ENCODE data around the gene GDPD5. TPM values are rescaled to one million over a fixed set of nuclear protein-coding genes. Genes with fewer than 3 reads are reported as not detected.

The GDPD5 gene
- total RNA-seq, 1 donor from 2014 or later: 2.1 TPM

DNA sequence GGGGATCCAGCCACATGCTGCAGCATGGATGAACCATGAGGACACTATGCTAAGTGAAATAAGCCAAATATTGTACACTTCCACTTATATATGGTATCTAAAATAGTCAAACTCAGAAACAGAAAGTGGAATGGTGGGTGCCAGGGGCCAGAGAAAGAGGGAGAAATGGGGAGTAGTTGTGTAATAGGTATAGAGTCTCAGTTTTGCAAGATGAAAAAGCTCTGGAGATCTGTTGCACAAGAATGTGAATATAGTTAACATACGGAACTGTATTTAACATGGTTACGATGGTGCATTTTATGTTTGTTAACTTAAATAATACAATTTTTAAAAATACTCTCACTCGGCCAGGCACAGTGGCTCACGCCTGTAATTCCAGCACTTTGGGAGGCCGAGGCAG lies 21.2 kb downstream of the GDPD5 start:
- no peaks in the 10 kb centered on the region for H3K36me3 ChIP-seq (ENCODE audit: control insufficient read depth, insufficient read depth, low read length)
- FAIRE-seq: no peak
- H3K4me3 ChIP-seq (ENCODE audit: low read depth, low read length): no peak overlapping the region
- no peaks in the 10 kb centered on the region for H3K27me3 ChIP-seq (ENCODE audit: control insufficient read depth, insufficient read depth, low read length)
- TF ChIP-seq, protein P1, sequence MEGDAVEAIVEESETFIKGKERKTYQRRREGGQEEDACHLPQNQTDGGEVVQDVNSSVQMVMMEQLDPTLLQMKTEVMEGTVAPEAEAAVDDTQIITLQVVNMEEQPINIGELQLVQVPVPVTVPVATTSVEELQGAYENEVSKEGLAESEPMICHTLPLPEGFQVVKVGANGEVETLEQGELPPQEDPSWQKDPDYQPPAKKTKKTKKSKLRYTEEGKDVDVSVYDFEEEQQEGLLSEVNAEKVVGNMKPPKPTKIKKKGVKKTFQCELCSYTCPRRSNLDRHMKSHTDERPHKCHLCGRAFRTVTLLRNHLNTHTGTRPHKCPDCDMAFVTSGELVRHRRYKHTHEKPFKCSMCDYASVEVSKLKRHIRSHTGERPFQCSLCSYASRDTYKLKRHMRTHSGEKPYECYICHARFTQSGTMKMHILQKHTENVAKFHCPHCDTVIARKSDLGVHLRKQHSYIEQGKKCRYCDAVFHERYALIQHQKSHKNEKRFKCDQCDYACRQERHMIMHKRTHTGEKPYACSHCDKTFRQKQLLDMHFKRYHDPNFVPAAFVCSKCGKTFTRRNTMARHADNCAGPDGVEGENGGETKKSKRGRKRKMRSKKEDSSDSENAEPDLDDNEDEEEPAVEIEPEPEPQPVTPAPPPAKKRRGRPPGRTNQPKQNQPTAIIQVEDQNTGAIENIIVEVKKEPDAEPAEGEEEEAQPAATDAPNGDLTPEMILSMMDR (IDR thresholded peaks at IDR 0.05; ENCODE audit: insufficient read depth, low read length, severe bottlenecking): no peak
- DNase-seq (ENCODE audit: low read depth): no peak

DNA sequence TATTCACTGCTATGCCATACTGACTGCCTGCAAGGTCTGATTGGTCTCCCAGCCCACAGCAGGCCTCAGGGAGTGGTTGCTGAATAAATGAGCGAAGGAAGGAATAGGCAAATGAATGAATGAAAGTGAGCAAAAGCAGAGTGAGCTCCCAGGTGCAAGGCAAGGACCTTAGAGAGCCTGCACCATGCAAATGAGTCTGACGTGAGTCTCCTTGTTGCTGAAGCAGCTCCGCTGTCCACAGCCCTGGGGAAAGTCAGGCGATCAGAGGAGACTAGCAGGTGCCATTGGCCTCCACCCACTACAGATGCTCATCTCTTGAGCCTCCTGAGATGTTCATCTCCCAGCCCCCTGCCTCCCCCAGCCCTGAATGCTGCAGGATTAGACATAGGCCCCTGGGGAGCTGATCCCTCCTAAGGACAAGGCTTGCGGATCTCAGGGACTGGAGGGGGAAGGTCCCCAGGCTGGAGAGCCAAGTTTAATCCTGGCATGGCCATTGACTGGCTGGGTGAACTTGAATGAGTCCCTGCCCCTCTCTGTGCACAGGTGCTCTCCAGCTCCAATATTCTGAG lies 22.1 kb downstream of the GDPD5 start:
- H3K36me3 ChIP-seq (ENCODE audit: control insufficient read depth, insufficient read depth, low read length): no peaks in the 10 kb centered on the region
- H3K4me3 ChIP-seq (ENCODE audit: low read depth, low read length): no peak overlapping the region
- no peak for DNase-seq (ENCODE audit: low read depth)
- FAIRE-seq: no peak
- H3K27me3 ChIP-seq (ENCODE audit: control insufficient read depth, insufficient read depth, low read length): no peaks in the 10 kb centered on the region
- TF ChIP-seq, protein P1 (IDR thresholded peaks at IDR 0.05; ENCODE audit: insufficient read depth, low read length, severe bottlenecking): no peak

DNA sequence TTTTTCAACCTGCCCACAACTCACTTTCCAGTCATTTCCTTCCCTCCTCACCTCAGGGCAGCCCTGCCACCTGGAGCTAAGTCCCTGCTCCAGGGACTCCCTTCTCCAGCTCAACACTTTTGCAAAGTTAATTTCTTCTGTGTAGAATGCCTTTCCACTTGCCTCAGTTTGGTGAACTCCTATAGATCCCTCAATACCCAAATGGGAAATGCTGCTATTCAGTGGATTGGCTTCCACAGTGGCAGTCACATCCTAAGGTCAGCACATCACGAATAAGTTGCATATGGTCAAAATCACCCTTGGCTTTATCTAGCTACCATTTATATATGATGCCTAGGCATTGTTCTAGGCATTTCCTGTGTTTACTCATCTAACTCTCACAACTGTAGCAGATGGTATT lies 23.6 kb downstream of the GDPD5 start:
- Histone ChIP-seq H3K36me3 (ENCODE audit: control insufficient read depth, insufficient read depth, low read length) (no peaks in the 10 kb centered on the region), H3K27me3 (ENCODE audit: control insufficient read depth, insufficient read depth, low read length) (no peaks in the 10 kb centered on the region), H3K4me3 (ENCODE audit: low read depth, low read length) (no peak overlapping the region)
- DNase-seq (ENCODE audit: low read depth) (no peak), FAIRE-seq (no peak)
- TF ChIP-seq, protein P1 (IDR thresholded peaks at IDR 0.05; ENCODE audit: insufficient read depth, low read length, severe bottlenecking): no peak

DNA sequence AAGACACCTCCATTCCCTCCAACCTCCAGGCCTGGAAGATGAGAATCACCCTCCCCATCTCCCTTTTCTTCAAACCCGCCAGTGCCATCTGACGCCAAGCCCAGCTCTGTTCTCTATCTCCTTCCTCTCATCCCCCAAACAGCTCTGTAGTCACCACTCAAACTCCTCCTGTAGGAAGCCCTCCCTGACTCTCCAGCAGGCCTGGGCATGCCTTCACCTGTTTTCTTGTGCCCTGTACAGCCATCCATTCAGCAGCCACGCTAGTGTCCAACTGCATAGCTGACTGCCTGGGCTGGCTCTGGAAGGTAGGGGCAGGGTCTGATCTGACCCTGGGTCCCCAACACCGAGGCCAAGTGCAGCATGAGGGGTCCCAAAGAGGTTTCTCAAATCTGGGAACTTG lies 25.0 kb downstream of the GDPD5 start:
- Histone ChIP-seq H3K27me3 (ENCODE audit: control insufficient read depth, insufficient read depth, low read length) (no peaks in the 10 kb centered on the region), H3K4me3 (ENCODE audit: low read depth, low read length) (no peak overlapping the region), H3K36me3 (ENCODE audit: control insufficient read depth, insufficient read depth, low read length) (no peaks in the 10 kb centered on the region)
- TF ChIP-seq, protein P1 (IDR thresholded peaks at IDR 0.05; ENCODE audit: insufficient read depth, low read length, severe bottlenecking): no peak
- peak; percentile 78 for DNase-seq (ENCODE audit: low read depth)
- peak; percentile 68 for FAIRE-seq

DNA sequence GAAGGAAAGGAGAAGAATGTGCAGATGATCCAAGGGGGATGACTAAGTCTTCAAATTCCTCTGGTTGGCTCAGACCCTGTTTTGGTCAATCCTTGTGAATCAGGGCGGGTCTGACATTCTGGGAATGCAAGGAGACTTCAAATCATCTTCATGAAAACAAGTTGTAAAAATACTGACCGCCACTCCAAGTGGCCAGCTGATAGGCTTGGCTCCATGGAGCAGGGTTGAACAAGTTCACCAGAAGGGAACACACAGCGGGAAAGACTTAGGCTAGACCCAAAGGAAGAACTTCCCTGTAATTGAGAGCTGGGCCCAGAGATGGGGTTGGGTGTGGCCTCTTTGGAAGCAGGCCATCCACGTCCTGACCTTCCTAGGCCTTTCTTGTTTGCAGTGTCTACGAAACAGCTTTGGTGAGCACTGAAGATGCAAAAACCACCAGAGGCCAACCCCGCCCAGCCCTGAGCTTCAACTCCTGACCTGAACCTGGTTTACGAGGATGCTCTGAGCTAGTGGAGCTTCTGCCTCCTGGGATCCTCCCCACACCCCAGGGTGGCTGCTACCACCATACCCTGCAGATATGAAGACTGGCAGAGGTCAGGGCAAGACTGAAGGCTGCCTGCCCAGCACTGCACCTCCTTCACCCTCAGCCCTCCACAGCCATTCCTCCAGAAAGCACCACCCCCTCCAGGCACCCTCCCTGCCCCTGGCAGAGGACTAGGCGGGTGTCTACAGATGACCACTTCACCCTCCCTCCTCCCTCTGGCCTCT lies 26.1 kb downstream of the GDPD5 start:
- FAIRE-seq: no peak
- Histone ChIP-seq H3K36me3 (ENCODE audit: control insufficient read depth, insufficient read depth, low read length) (no peaks in the 10 kb centered on the region), H3K4me3 (ENCODE audit: low read depth, low read length) (no peak overlapping the region), H3K27me3 (ENCODE audit: control insufficient read depth, insufficient read depth, low read length) (no peaks in the 10 kb centered on the region)
- TF ChIP-seq, protein P1 (IDR thresholded peaks at IDR 0.05; ENCODE audit: insufficient read depth, low read length, severe bottlenecking): no peak
- peak; percentile 66 for DNase-seq (ENCODE audit: low read depth)
